ENCODE measurements around the gene CCDC12.

Gene CCDC12

DNA sequence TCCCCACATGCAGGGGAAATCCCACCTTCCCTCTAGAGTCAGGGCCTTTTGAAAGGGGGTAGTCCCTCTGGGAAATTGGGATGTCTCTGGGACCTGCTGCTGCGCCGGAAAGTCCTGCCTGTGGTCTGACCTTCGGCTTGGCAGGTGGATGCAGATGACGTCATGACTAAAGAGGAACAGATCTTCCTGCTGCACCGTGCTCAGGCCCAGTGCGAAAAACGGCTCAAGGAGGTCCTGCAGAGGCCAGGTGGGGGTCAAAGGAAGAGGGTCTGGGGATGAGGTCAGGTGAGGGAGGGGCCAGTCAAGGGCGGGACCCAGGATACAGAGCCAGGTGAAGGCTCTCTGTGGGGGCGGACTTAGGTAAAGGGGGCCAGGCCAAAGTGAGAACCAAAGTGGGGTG lies 82.8 kb downstream of the CCDC12 start:
- DNase-seq (ENCODE audit: low read depth in 2 of 2), result no peak

GRCh38 chr3:46893146-46893748 lies 83.3 kb downstream of the CCDC12 start:
- no peak for DNase-seq (ENCODE audit: low read depth in 2 of 2)

- no peak for DNase-seq (ENCODE audit: low read depth in 2 of 2)
Observed at GRCh38 chr3:46892285-46893145, 84.0 kb downstream of the CCDC12 start.

- no peak for DNase-seq (ENCODE audit: low read depth in 2 of 2)
Observed at GRCh38 chr3:46891132-46891531, 85.4 kb downstream of the CCDC12 start.

- no peak for DNase-seq (ENCODE audit: low read depth in 2 of 2)
Observed at GRCh38 chr3:46890132-46890531, 86.4 kb downstream of the CCDC12 start.

- DNase-seq (ENCODE audit: low read depth in 2 of 2), result no peak
Observed at GRCh38 chr3:46889381-46890110, 87.0 kb downstream of the CCDC12 start.

DNA sequence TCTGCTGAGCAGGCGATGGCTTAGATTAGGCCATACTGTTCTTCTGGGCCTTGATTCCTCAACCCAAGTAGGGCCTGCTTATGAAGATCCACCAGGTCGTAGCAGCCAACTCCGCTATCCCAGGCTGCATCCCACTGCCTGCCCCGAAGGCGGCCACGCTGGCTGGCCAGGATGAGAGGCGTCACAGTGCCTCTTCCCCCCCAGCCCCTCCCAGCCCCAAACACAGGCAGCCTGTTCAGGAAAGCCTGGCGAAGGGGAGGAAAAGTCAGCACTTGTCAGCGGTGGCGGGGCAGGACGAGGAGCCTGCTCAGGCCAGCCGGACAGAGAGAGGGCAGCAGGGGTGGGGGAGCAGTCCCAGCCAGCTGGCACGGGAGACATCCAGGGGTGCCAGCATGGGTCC lies 87.8 kb downstream of the CCDC12 start:
- no peak for DNase-seq (ENCODE audit: low read depth in 2 of 2)

DNA sequence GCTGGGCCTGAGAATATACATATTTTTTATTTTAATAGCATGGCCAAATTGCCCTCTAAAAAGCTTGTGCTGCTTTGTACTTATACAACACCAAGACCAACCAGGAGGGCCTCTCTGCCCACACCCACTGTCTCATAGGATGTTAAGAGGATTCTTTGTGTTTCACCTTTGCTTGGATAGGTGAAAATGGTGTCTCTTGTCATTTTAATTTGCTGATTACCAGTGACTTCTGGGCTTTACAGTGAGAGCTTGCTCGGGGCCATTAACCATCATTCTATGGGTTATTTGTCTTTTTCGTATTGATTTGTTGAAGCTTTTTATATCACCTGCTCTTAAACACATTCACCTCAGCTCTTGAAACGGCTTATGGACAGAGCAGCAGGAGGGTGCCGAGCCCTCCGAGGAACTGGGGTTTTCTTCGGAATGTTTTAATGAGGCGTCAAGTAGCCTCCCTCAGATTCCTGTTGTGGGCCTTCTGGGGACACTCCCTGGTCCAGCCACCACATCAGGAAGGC lies 88.5 kb downstream of the CCDC12 start:
- no peak for DNase-seq (ENCODE audit: low read depth in 2 of 2)

DNA sequence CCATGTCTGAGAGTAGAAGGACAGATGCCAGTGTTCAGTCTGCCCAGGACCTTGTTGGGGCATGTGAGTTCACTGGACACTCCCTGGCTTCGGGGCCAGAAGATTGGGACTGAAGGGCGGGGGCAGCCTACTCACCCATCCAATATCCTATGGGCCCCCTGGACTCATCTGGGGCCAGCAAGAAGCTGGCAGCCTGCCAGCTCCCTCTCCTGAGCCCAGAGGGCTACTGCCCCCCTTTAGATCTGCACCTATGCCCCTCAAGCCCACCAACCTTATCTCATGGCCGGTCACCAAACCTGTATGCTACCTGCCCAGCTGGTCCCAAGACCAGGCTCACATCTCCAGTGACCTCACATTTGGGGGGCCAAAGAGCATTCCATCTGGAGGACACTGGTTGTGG lies 90.9 kb downstream of the CCDC12 start:
- no peak for DNase-seq (ENCODE audit: low read depth in 2 of 2)

- no peak for DNase-seq (ENCODE audit: low read depth in 2 of 2)
Observed at GRCh38 chr3:46884929-46885328, 91.6 kb downstream of the CCDC12 start.

DNA sequence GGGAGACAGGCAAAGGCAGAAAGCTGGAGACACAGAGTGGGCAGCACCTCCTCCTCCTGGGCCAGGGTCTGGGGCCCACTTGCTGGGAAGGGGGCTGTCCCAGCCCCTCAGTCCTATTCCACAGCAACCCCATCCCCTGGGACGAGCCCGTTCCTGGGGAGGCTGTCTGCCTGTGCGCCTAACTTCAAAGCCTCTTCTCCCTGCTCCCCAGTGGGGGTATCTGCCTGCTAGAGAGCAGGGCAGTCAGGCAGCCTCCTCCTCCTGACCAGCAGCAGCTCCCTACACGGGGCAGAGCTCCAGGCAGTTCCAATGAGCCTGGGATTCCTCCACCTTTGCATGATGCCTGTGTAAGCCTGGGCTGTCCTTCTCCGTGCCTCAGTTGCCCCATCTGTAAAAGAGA lies 92.1 kb downstream of the CCDC12 start:
- DNase-seq (ENCODE audit: low read depth in 2 of 2), result no peak

DNA sequence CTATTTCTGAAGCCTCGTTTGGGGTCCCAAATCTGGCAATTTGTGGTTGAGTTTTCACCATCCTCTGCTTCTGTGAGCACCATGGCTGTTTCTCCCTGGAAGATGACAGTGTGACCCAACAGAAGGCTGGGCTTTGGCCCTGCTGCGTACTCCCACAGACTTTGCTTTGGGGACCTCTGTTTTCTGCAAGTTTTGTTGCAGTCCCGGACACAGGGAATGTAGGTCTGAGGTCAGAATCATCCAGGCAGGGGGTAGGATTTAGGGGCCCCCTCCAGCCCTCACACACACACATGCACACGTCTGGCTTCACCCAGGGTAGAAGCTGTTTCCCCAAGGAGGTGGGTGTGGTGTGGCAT lies 92.7 kb downstream of the CCDC12 start:
- DNase-seq (ENCODE audit: low read depth in 2 of 2), result no peak

GRCh38 chr3:46883054-46883829 lies 93.3 kb downstream of the CCDC12 start:
- no peak for DNase-seq (ENCODE audit: low read depth in 2 of 2)

GRCh38 chr3:46882377-46883053 lies 94.0 kb downstream of the CCDC12 start:
- no peak for DNase-seq (ENCODE audit: low read depth in 2 of 2)

DNA sequence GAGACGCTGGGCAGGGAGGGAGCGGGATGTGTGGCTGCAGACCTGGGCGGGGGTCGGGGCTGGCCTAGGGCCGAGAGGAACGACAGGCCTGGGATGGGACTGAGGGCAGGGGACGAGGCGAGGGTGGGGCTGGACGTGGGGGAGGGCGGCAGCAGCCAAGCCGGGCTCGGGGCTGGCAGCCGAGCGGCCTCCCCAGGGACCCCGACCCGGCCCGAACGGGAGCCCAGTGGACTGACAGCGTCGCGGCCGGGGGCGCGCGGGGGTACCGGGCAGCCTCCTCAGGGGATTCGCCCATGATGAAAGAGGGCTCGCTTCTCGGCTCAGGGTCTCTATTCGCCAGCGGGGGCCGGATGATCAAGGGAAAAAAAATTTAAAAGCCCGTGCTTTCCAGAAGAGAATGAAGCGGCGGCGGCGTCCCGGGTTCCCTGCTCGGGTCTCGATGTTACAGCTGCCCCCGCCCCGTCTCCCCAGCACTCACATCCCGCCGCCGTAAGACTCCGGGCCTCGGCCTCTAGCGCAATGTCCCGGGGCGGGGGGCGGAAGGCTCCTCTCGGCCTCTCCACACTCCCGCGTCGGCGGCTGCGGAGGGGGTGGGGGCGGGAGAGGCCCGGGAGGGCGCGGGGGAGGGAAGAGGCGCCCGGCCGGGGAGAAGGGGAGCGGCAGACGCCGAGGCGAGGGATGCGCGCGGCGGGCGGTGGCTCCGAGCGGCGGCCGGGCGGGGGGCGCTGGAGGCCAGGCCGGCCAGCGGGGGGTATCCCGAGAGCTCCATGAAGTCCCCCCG lies 94.8 kb downstream of the CCDC12 start:
- no peak for DNase-seq (ENCODE audit: low read depth in 2 of 2)

GRCh38 chr3:46880884-46881595 lies 95.5 kb downstream of the CCDC12 start:
- DNase-seq (ENCODE audit: low read depth in 2 of 2), result no peak

GRCh38 chr3:46878781-46879436 lies 97.6 kb downstream of the CCDC12 start:
- no peak for DNase-seq (ENCODE audit: low read depth in 2 of 2)

GRCh38 chr3:46877406-46878125 lies 99.0 kb downstream of the CCDC12 start, which contains the start of gene PTH1R:
Gene PTH1R (plus strand): TSS chr3:46877721. CDS start chr3:46883560, 5,839 bp downstream.
- DNase-seq (ENCODE audit: low read depth in 2 of 2), result no peak
